Neural progenitor cell (in vitro differentiated cells): Measurements from ENCODE around the gene AFF1. TPM values are rescaled to one million over a fixed set of nuclear protein-coding genes. Genes with fewer than 3 reads are reported as not detected.

Source experiments
- DNase-seq: peaks from one replicate; pipeline ENCODE4 v3.0.0-alpha.2; 2016; ENCODE audit warnings: low spot score
- H2AFZ ChIP-seq: fragments of 200-600 bp; sonication (generic); replicated peaks from 2 replicates; pipeline ENCODE4 v1.6.1; 2016; ENCODE audit warnings: antibody characterized with exemption
- H3F3A ChIP-seq: fragments of 200-600 bp; sonication (generic); 2 replicates; pipeline ENCODE4 v1.6.1; 2016; ENCODE audit warnings: antibody characterized with exemption, low read depth
- H3K27ac ChIP-seq: fragments of 200-600 bp; sonication (generic); 2 replicates; pipeline ENCODE4 v1.5.1; 2016; ENCODE audit warnings: mild to moderate bottlenecking
- H3K27me3 ChIP-seq: fragments of 200-600 bp; sonication (generic); 2 replicates; pipeline ENCODE4 v1.6.1; 2016; ENCODE audit warnings: mild to moderate bottlenecking, moderate library complexity
- H3K36me3 ChIP-seq: fragments of 200-600 bp; sonication (generic); 2 replicates; pipeline ENCODE4 v1.5.1; 2016
- H3K4me1 ChIP-seq: fragments of 200-600 bp; sonication (generic); 2 replicates; pipeline ENCODE4 v1.6.1; 2016; ENCODE audit warnings: mixed run types
- H3K4me2 ChIP-seq: fragments of 200-600 bp; sonication (generic); 2 replicates; pipeline ENCODE4 v1.6.1; 2016
- H3K4me3 ChIP-seq: fragments of 200-600 bp; sonication (generic); 2 replicates; pipeline ENCODE4 v1.5.1; 2016
- H3K79me2 ChIP-seq: fragments of 200-600 bp; sonication (generic); 2 replicates; pipeline ENCODE4 v1.6.1; 2016; ENCODE audit warnings: low read depth
- H3K9ac ChIP-seq: fragments of 200-600 bp; sonication (generic); 2 replicates; pipeline ENCODE4 v1.6.1; 2016
- H3K9me3 ChIP-seq: fragments of 200-600 bp; sonication (generic); 2 replicates; pipeline ENCODE4 v1.5.1; 2016; ENCODE audit warnings: low read depth
- H4K20me1 ChIP-seq: fragments of 200-600 bp; sonication (generic); 2 replicates; pipeline ENCODE4 v1.6.1; 2016; ENCODE audit warnings: low read depth
- H3K27ac Mint-ChIP-seq: 3 replicates; pipeline ENCODE4 v1.8.0; 2021; ENCODE audit warnings: mixed read lengths
- H3K27me3 Mint-ChIP-seq: 2 replicates; pipeline ENCODE4 v1.8.0; 2022; ENCODE audit warnings: low read depth, mild to moderate bottlenecking, inconsistent platforms, moderate library complexity, mixed read lengths; ENCODE audit not compliant: insufficient read depth
- H3K36me3 Mint-ChIP-seq: 3 replicates; pipeline ENCODE4 v1.8.0; 2021; ENCODE audit warnings: mixed read lengths
- H3K4me1 Mint-ChIP-seq: 3 replicates; pipeline ENCODE4 v1.8.0; 2021; ENCODE audit warnings: mixed read lengths
- H3K4me3 Mint-ChIP-seq: 3 replicates; pipeline ENCODE4 v1.8.0; 2021; ENCODE audit warnings: mild to moderate bottlenecking, moderate library complexity, mixed read lengths
- H3K9me3 Mint-ChIP-seq: 3 replicates; pipeline ENCODE4 v1.8.0; 2020; ENCODE audit warnings: mixed read lengths
- CTCF ChIP-seq: fragments of 200-600 bp; sonication (generic); IDR thresholded peaks from 2 replicates; pipeline ENCODE4 v1.5.1; 2017; ENCODE audit warnings: antibody characterized with exemption, mild to moderate bottlenecking
- EZH2 ChIP-seq: fragments of 200-600 bp; sonication (generic); IDR thresholded peaks from 2 replicates; pipeline ENCODE4 v1.6.1; 2017; ENCODE audit warnings: antibody characterized with exemption, mild to moderate bottlenecking, moderate library complexity
- EZH2phosphoT487 ChIP-seq: fragments of 200-600 bp; sonication (generic); IDR thresholded peaks from 2 replicates; pipeline ENCODE4 v1.6.1; 2017; ENCODE audit warnings: antibody characterized with exemption
- total RNA-seq: library from RNA; depleted of rRNA; stranded (reverse); fragments of >200 nt; gene quantifications from 2 replicates; pipeline ENCODE4 v1.2.3, GENCODE V29; 2015; ENCODE audit warnings: low replicate concordance

Gene AFF1
- total RNA-seq, 1 donor from 2014 or later = 29.0 TPM

DNA sequence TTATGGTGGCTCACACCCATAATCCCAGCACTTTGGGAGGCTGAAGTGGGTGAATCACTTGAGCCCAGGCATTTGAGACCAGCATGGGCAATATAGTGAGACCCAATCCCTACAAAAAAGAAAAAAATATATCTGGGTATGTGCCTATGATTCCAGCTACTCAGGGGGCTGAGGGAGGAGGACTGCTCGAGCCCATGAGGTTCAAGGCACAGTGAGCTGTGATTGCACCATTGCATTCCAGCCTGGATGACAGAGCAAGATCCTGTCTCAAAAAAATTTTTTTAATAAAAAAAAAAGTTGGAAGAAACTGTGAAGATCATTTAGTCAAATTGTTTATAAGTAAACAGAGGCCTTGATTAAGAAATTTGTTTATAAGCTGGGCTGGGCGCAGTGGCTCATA is 246.0 kb downstream of the AFF1 start:
- Histone ChIP-seq H3K9me3 (no peaks in the 10 kb centered on the region), H3K4me3 (no peak overlapping the region), H3K9ac (no peak overlapping the region), H3F3A (peaks cover 4% of the 10 kb centered on the region), H3K4me1 (peaks cover 20% of the 10 kb centered on the region), H3K4me2 (no peak overlapping the region), H2AFZ (no peak overlapping the region), H3K27ac (no peak overlapping the region), H3K36me3 (no peaks in the 10 kb centered on the region), H3K27me3 (no peaks in the 10 kb centered on the region), H4K20me1 (no peaks in the 10 kb centered on the region), H3K79me2 (no peaks in the 10 kb centered on the region)
- DNase-seq = no peak
- no peak overlapping the region for H3K27ac Mint-ChIP-seq
- peaks cover 6% of the 10 kb centered on the region for H3K36me3 Mint-ChIP-seq
- peaks cover 4% of the 10 kb centered on the region for H3K4me1 Mint-ChIP-seq
- H3K27me3 Mint-ChIP-seq = no peaks in the 10 kb centered on the region
- no peak overlapping the region for H3K4me3 Mint-ChIP-seq
- no peak for TF ChIP-seq CTCF
- TF ChIP-seq EZH2phosphoT487 = no peak
- no peak for TF ChIP-seq EZH2
- no peaks in the 10 kb centered on the region for H3K9me3 Mint-ChIP-seq

GRCh38 chr4:87185146-87185870 is 250.5 kb downstream of the AFF1 start:
- H3K27me3 Mint-ChIP-seq = peaks cover 3% of the 10 kb centered on the region
- Histone ChIP-seq H3K79me2 (no peaks in the 10 kb centered on the region), H3K9ac (no peak overlapping the region), H3F3A (peaks cover 4% of the 10 kb centered on the region), H3K36me3 (no peaks in the 10 kb centered on the region), H3K4me1 (peaks cover 20% of the 10 kb centered on the region), H3K27ac (peak overlapping the region; percentile 30), H3K4me3 (no peak overlapping the region), H4K20me1 (no peaks in the 10 kb centered on the region), H2AFZ (no peak overlapping the region), H3K4me2 (no peak overlapping the region), H3K9me3 (no peaks in the 10 kb centered on the region), H3K27me3 (no peaks in the 10 kb centered on the region)
- no peak for TF ChIP-seq EZH2
- no peak for TF ChIP-seq EZH2phosphoT487
- no peak for TF ChIP-seq CTCF
- peaks cover 4% of the 10 kb centered on the region for H3K4me1 Mint-ChIP-seq
- H3K27ac Mint-ChIP-seq = no peak overlapping the region
- peak; percentile 2 for DNase-seq
- H3K9me3 Mint-ChIP-seq = no peaks in the 10 kb centered on the region
- peaks cover 10% of the 10 kb centered on the region for H3K36me3 Mint-ChIP-seq
- H3K4me3 Mint-ChIP-seq = no peak overlapping the region

DNA sequence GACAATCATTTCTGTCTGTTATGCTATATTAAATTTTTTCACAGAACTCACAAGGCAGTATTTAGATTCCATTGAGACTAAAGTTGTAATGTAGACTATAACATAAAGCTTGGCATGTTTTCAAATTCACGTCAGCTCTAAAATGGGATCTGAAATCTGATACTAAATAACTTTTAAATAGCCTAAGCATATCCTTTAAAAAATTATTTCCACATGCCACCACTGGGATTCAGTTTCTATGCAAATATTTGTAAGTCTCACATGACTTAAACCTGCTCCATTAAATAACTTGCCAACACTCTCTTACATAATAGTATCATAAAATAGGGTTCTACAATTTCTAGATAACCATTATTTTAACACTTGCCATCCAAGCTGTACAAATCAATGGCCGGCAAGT is 253.2 kb downstream of the AFF1 start:
- no peak overlapping the region for H3K4me2 ChIP-seq
- Mint-ChIP-seq H3K4me1 (peaks cover 4% of the 10 kb centered on the region), H3K27ac (no peak overlapping the region), H3K4me3 (no peak overlapping the region), H3K27me3 (peaks cover 3% of the 10 kb centered on the region), H3K9me3 (no peaks in the 10 kb centered on the region), H3K36me3 (peaks cover 8% of the 10 kb centered on the region)
- TF ChIP-seq EZH2phosphoT487 (no peak), CTCF (no peak), EZH2 (no peak)
- H3K36me3 ChIP-seq = no peaks in the 10 kb centered on the region
- H4K20me1 ChIP-seq = no peaks in the 10 kb centered on the region
- H3K4me1 ChIP-seq = peaks cover 20% of the 10 kb centered on the region
- DNase-seq = no peak
- H3K27me3 ChIP-seq = no peaks in the 10 kb centered on the region
- no peak overlapping the region for H3K27ac ChIP-seq
- no peaks in the 10 kb centered on the region for H3K9me3 ChIP-seq
- H3F3A ChIP-seq = peaks cover 4% of the 10 kb centered on the region
- no peak overlapping the region for H3K9ac ChIP-seq
- H3K4me3 ChIP-seq = no peak overlapping the region
- no peak overlapping the region for H2AFZ ChIP-seq
- H3K79me2 ChIP-seq = no peaks in the 10 kb centered on the region
